HL-60 (cell line): ENCODE measurements around the gene KRT6A.

ENCODE experiments used
- CTCF ChIP-seq: IDR thresholded peaks from one replicate; pipeline ENCODE4 v1.5.1; 2011; ENCODE audit warnings: low read length, control low read depth, inconsistent platforms; ENCODE audit not compliant: insufficient read depth
- POLR2AphosphoS5 ChIP-seq: IDR thresholded peaks from 2 replicates; pipeline ENCODE4 v1.6.1; 2012; ENCODE audit warnings: low read depth
- REST ChIP-seq: IDR thresholded peaks from 2 replicates; pipeline ENCODE4 v1.6.1; 2012; ENCODE audit warnings: low read depth; ENCODE audit not compliant: insufficient replicate concordance

GRCh38 chr12:52454411-52455201 lies 38.5 kb downstream of the KRT6A start:
- TF ChIP-seq CTCF (no peak), REST (no peak), POLR2AphosphoS5 (no peak)
